Measurements from ENCODE around the gene ZFYVE21. TPM values are rescaled to one million over a fixed set of nuclear protein-coding genes. Genes with fewer than 3 reads are reported as not detected.

The ZFYVE21 gene
- total RNA-seq, 1 experiment from 2014 or later, result 59.7 TPM

- no peak for TF ChIP-seq ZNF425 (CRISPR knock-in tag; conservative IDR thresholded peaks at IDR 0.05)
- no peak for TF ChIP-seq TP53 (CRISPR knock-in tag; IDR thresholded peaks at IDR 0.05)
- TF ChIP-seq TEAD4 (CRISPR knock-in tag; IDR thresholded peaks at IDR 0.05), result no peak
- no peak for TF ChIP-seq E2F1 (CRISPR knock-in tag; IDR thresholded peaks at IDR 0.05)
- no peak for TF ChIP-seq SOX15 (CRISPR knock-in tag; IDR thresholded peaks at IDR 0.05)
- no peak for TF ChIP-seq NFE2L1 (CRISPR knock-in tag; IDR thresholded peaks at IDR 0.05)
- no peak for TF ChIP-seq GTF2I (CRISPR knock-in tag; conservative IDR thresholded peaks at IDR 0.05)
- TF ChIP-seq ZNF263 (CRISPR knock-in tag; IDR thresholded peaks at IDR 0.05; ENCODE audit: low read depth), result no peak
- TF ChIP-seq SP1 (CRISPR knock-in tag; conservative IDR thresholded peaks at IDR 0.05), result no peak
Observed at GRCh38 chr14:103744621-103745395, 29.2 kb downstream of the ZFYVE21 start (continued).

- ChIA-PET CTCF (no interaction called here), POLR2A (no interaction called here)
- no peak overlapping the region for H3K27ac Mint-ChIP-seq
- 0 out of 2 replicates have a peak, but pooled peaks cover 3% of the 10 kb centered on the region for H3K36me3 Mint-ChIP-seq
- H3K4me1 Mint-ChIP-seq, result peaks cover 7% of the 10 kb centered on the region
- no peaks in the 10 kb centered on the region for H3K27me3 Mint-ChIP-seq (ENCODE audit: low read depth)
- no peak for TF ChIP-seq SOX15 (CRISPR knock-in tag; IDR thresholded peaks at IDR 0.05)
- no peak for TF ChIP-seq CTCF (IDR thresholded peaks at IDR 0.05)
- TF ChIP-seq ATF3 (CRISPR knock-in tag; conservative IDR thresholded peaks at IDR 0.05), result no peak
- TF ChIP-seq USF2 (CRISPR knock-in tag; IDR thresholded peaks at IDR 0.05), result no peak
- no peak for TF ChIP-seq AR (CRISPR knock-in tag; IDR thresholded peaks at IDR 0.05)
- no peak for TF ChIP-seq EMX1 (CRISPR knock-in tag; IDR thresholded peaks at IDR 0.05)
- no peak for TF ChIP-seq CREM (CRISPR knock-in tag; IDR thresholded peaks at IDR 0.05)
- TF ChIP-seq ZMAT4 (CRISPR knock-in tag; IDR thresholded peaks at IDR 0.05), result no peak
- no peak for TF ChIP-seq RORB (CRISPR knock-in tag; IDR thresholded peaks at IDR 0.05)
- TF ChIP-seq SP1 (CRISPR knock-in tag; conservative IDR thresholded peaks at IDR 0.05), result no peak
- no peak for TF ChIP-seq JUN (CRISPR knock-in tag; IDR thresholded peaks at IDR 0.05)
- TF ChIP-seq IRF2 (CRISPR knock-in tag; IDR thresholded peaks at IDR 0.05; ENCODE audit: borderline replicate concordance, low read depth), result no peak
- no peak for TF ChIP-seq IRF1 (CRISPR knock-in tag; IDR thresholded peaks at IDR 0.05)
- no peaks in the 10 kb centered on the region for H3K9me3 Mint-ChIP-seq
- DNase-seq (ENCODE audit: low spot score) (no peak), ATAC-seq (no peak)
- H3K4me3 Mint-ChIP-seq, result no peak overlapping the region
Observed at GRCh38 chr14:103745424-103745823, 29.8 kb downstream of the ZFYVE21 start.
